SU-DHL-6 (cell line): ENCODE results near the gene ANKRD28.

Experiments used
- EZH2phosphoT487 ChIP-seq: fragments of 200-600 bp; sonication (generic), shearing (Covaris generic); conservative IDR thresholded peaks from 2 replicates; pipeline ENCODE4 v1.6.1; 2018; ENCODE audit warnings: mild to moderate bottlenecking, antibody characterized with exemption, low read length, moderate library complexity, mixed read lengths
- TF ChIP-seq, protein P1 (sequence below): fragments of 200-600 bp; sonication (generic); IDR thresholded peaks from one replicate; pipeline ENCODE4 v1.5.1; 2017; ENCODE audit warnings: antibody characterized with exemption, mild to moderate bottlenecking, low read length, moderate library complexity; ENCODE audit not compliant: insufficient read depth, poor library complexity, severe bottlenecking

DNA sequence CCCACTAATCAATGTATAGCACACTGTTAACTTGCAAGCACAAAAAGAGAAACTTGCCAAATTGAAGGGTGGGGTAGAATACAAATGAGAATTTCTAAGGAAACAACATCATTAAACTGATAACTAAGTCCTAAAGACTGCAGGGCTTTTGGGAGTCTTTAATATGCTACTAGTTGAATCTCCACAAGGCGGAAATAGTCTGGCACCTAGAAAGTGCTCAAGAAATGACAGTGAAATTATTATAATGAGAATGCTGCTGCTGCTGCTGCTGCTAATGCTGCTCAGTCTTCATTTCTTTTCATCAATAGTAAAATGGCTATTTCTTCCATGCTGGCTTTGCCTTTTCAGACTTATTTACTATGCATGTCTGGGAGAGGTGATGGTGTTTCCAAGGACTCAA lies 104.4 kb downstream of the ANKRD28 start:
- TF ChIP-seq, protein P1, sequence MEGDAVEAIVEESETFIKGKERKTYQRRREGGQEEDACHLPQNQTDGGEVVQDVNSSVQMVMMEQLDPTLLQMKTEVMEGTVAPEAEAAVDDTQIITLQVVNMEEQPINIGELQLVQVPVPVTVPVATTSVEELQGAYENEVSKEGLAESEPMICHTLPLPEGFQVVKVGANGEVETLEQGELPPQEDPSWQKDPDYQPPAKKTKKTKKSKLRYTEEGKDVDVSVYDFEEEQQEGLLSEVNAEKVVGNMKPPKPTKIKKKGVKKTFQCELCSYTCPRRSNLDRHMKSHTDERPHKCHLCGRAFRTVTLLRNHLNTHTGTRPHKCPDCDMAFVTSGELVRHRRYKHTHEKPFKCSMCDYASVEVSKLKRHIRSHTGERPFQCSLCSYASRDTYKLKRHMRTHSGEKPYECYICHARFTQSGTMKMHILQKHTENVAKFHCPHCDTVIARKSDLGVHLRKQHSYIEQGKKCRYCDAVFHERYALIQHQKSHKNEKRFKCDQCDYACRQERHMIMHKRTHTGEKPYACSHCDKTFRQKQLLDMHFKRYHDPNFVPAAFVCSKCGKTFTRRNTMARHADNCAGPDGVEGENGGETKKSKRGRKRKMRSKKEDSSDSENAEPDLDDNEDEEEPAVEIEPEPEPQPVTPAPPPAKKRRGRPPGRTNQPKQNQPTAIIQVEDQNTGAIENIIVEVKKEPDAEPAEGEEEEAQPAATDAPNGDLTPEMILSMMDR = no peak
- TF ChIP-seq EZH2phosphoT487 = no peak
